C4-2B (cell line): ENCODE measurements around the gene ANKRD35.

Source experiments
- CTCF ChIP-seq: fragments of 450-650 bp; conservative IDR thresholded peaks from 2 replicates; pipeline ENCODE4 v1.5.1; 2017; ENCODE audit warnings: mild to moderate bottlenecking
- ZFX ChIP-seq: fragments of 450-650 bp; IDR thresholded peaks from 2 replicates; pipeline ENCODE4 v1.6.1; 2017

- no peak for TF ChIP-seq CTCF
- TF ChIP-seq ZFX = no peak
Observed at GRCh38 chr1:145843031-145843430, 42.6 kb downstream of the ANKRD35 start.
